ENCODE measurements around the gene SYNE2.
"Not testable (repeated sequence)": the region's sequence is repeated elsewhere in the genome, so short reads cannot be mapped to it uniquely, and the experiment has no call there.

SYNE2 gene

GRCh38 chr14:64008016-64008415 is 155.2 kb downstream of the SYNE2 start:
- DNase-seq = no peak

- no peak for DNase-seq
These were observed 159.2 kb downstream of the SYNE2 start for GRCh38 chr14:64012003-64012402.

GRCh38 chr14:64012720-64013119 is 159.9 kb downstream of the SYNE2 start:
- no peak for DNase-seq

- no peak for DNase-seq
These were observed 172.7 kb downstream of the SYNE2 start for GRCh38 chr14:64025479-64025878.

GRCh38 chr14:64026600-64026999 is 173.8 kb downstream of the SYNE2 start:
- no peak for DNase-seq

GRCh38 chr14:64035143-64035542 is 182.3 kb downstream of the SYNE2 start:
- DNase-seq = no peak

GRCh38 chr14:64037869-64038745 is 185.3 kb downstream of the SYNE2 start:
- not testable (repeated sequence) for DNase-seq

- no peak for DNase-seq
These were observed 186.2 kb downstream of the SYNE2 start for GRCh38 chr14:64038841-64039542.

- no peak for DNase-seq
These were observed 187.2 kb downstream of the SYNE2 start for GRCh38 chr14:64040044-64040443.

GRCh38 chr14:64043296-64043695 is 190.5 kb downstream of the SYNE2 start:
- DNase-seq = not testable (repeated sequence)

GRCh38 chr14:64045091-64045490 is 192.3 kb downstream of the SYNE2 start:
- no peak for DNase-seq

- no peak for DNase-seq
These were observed 197.0 kb downstream of the SYNE2 start for GRCh38 chr14:64049616-64050381.

- DNase-seq = no peak
These were observed 201.2 kb downstream of the SYNE2 start for GRCh38 chr14:64053694-64054669.

GRCh38 chr14:64059454-64060198 is 206.8 kb downstream of the SYNE2 start:
- DNase-seq = no peak

- no peak for DNase-seq
These were observed 207.4 kb downstream of the SYNE2 start for GRCh38 chr14:64060199-64060545.

- no peak for DNase-seq
These were observed 207.9 kb downstream of the SYNE2 start for GRCh38 chr14:64060648-64061096.

- DNase-seq = no peak
These were observed 208.3 kb downstream of the SYNE2 start for GRCh38 chr14:64061115-64061514.

- DNase-seq = no peak
These were observed 208.9 kb downstream of the SYNE2 start for GRCh38 chr14:64061706-64062105.

GRCh38 chr14:64062381-64063115 is 209.7 kb downstream of the SYNE2 start:
- DNase-seq = no peak
